Keratinocyte (primary cell): ENCODE results near the gene MIPOL1. TPM values are rescaled to one million over a fixed set of nuclear protein-coding genes. Genes with fewer than 3 reads are reported as not detected.

Experiments
- DNase-seq: peaks from one replicate; pipeline ENCODE4 v3.0.0-alpha.2; 2011; ENCODE audit warnings: low read depth, missing footprints, low spot score
- FAIRE-seq: peaks from 2 replicates; lab custom pipeline; 2011; peaks lifted over from hg19 to GRCh38; lab: Jason Lieb, UNC
- H2AFZ ChIP-seq: 2 replicates; pipeline ENCODE4 v1.6.0; 2012; ENCODE audit warnings: low read length, control low read depth, inconsistent platforms; ENCODE audit not compliant: control insufficient read depth
- H3K27ac ChIP-seq: 2 replicates; pipeline ENCODE4 v1.5.1; 2011; ENCODE audit warnings: low read length; ENCODE audit not compliant: control insufficient read depth, insufficient read depth
- H3K27me3 ChIP-seq: 3 replicates; pipeline ENCODE4 v1.6.0; 2011; ENCODE audit warnings: low read length; ENCODE audit not compliant: control insufficient read depth, insufficient read depth; ENCODE audit errors: extremely low read depth
- H3K36me3 ChIP-seq, 2 experiments: 2 replicates in 1 of 2; 3 replicates in 1 of 2; pipeline ENCODE4 v1.5.1; 2011; ENCODE audit warnings: low read length in 2 of 2, mild to moderate bottlenecking in 1 of 2; ENCODE audit not compliant: control insufficient read depth in 2 of 2, insufficient read depth in 2 of 2; ENCODE audit errors: extremely low read depth in 1 of 2
- H3K4me1 ChIP-seq: 3 replicates; pipeline ENCODE4 v1.5.1; 2011; ENCODE audit warnings: low read length; ENCODE audit not compliant: control insufficient read depth, insufficient read depth; ENCODE audit errors: extremely low read depth
- H3K4me2 ChIP-seq: 3 replicates; pipeline ENCODE4 v1.6.0; 2011; ENCODE audit warnings: low read depth, low read length; ENCODE audit not compliant: control insufficient read depth, insufficient read depth; ENCODE audit errors: extremely low read depth
- H3K4me3 ChIP-seq, 3 experiments: fragments of 200-600 bp in 1 of 3; sonication (generic) in 1 of 3; 2 replicates in 2 of 3; 3 replicates in 1 of 3; pipeline ENCODE4 v1.5.1; 2011 to 2016; ENCODE audit warnings: low read length in 3 of 3, mild to moderate bottlenecking in 3 of 3, control low read depth in 2 of 3, inconsistent platforms in 1 of 3, low read depth in 1 of 3, mixed read lengths in 1 of 3, mixed run types in 1 of 3, moderate library complexity in 1 of 3; ENCODE audit not compliant: control insufficient read depth in 2 of 3, insufficient read depth in 2 of 3; ENCODE audit errors: extremely low read depth in 1 of 3
- H3K79me2 ChIP-seq: 2 replicates; pipeline ENCODE4 v1.6.0; 2012; ENCODE audit warnings: low read length; ENCODE audit not compliant: control insufficient read depth, insufficient read depth
- H3K9ac ChIP-seq: 3 replicates; pipeline ENCODE4 v1.6.0; 2011; ENCODE audit warnings: low read length; ENCODE audit not compliant: control insufficient read depth, insufficient read depth; ENCODE audit errors: extremely low read depth
- H3K9me1 ChIP-seq: 3 replicates; pipeline ENCODE4 v1.6.0; 2011; ENCODE audit warnings: low read length; ENCODE audit not compliant: control insufficient read depth, insufficient read depth; ENCODE audit errors: extremely low read depth
- H3K9me3 ChIP-seq: 2 replicates; pipeline ENCODE4 v1.5.1; 2012; ENCODE audit warnings: low read depth, low read length; ENCODE audit not compliant: control insufficient read depth
- H4K20me1 ChIP-seq: 3 replicates; pipeline ENCODE4 v1.6.0; 2011; ENCODE audit warnings: low read length; ENCODE audit not compliant: control insufficient read depth, insufficient read depth; ENCODE audit errors: extremely low read depth
- EZH2 ChIP-seq: IDR thresholded peaks from one replicate; pipeline ENCODE4 v1.6.1; 2012; ENCODE audit warnings: inconsistent platforms, mild to moderate bottlenecking, low read length, moderate library complexity
- dilution Hi-C: fragments of 300-500 bp; cut with MboI; formaldehyde crosslinking; loops from one replicate; pipeline ENCODE4 v1.7.0; 2020; ENCODE audit warnings: low sequenced_read_pairs; ENCODE audit not compliant: extremely low pct_ligation_motif_present
- polyA plus RNA-seq, 5 experiments: library from polyadenylated mRNA; depleted of rRNA in 3 of 5; stranded (reverse) in 3 of 5; stranded (forward) in 1 of 5; unstranded in 1 of 5; fragments of >200 nt; gene quantifications; 1 replicate in 1 of 5; 2 replicates in 3 of 5; 3 replicates in 1 of 5; pipeline versions ENCODE4 v1.2.1 to v1.2.3, GENCODE V29; 2011 to 2012; ENCODE audit warnings: missing spikeins in 2 of 5, low read depth in 1 of 5, low replicate concordance in 1 of 5
- TF ChIP-seq, protein P1 (sequence below), 3 experiments: IDR thresholded peaks in 1 of 3; conservative IDR thresholded peaks in 1 of 3; optimal IDR thresholded peaks in 1 of 3; 2 replicates in 2 of 3; 3 replicates in 1 of 3; pipeline versions ENCODE3 to v1.5.1; 2011; ENCODE audit warnings: low read length in 3 of 3, mild to moderate bottlenecking in 3 of 3, moderate library complexity in 2 of 3, control low read depth in 1 of 3, inconsistent platforms in 1 of 3; ENCODE audit not compliant: insufficient read depth in 2 of 3; ENCODE audit errors: extremely low read depth in 1 of 3

Gene MIPOL1
- polyA plus RNA-seq, 1 donor (not counting 4 experiments of a cell fraction or from before 2014, with no cell fraction given), result 10.9 TPM

DNA sequence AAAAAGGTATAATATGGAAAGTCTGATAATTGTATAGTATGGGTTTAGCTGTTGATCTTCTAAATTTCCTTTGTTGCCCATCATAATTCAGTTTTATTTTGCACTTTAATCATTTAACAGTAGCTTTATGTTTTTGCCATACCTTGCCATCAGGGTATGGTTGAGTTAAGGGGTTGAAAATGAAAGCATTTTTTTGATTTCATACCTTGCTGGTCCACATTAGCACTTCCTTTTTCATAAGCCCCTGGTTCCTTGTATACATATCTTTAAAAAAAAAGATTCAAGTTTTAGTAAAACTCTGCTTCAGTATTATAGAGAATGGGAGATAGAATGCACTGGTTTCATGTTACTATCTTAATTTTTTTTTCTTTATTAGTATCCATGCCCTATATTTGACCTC, 71.1 kb downstream of the MIPOL1 start:
- dilution Hi-C loops, result no loop called here
- Histone ChIP-seq H3K79me2 (no peaks in the 10 kb centered on the region), H4K20me1 (no peaks in the 10 kb centered on the region), H3K9me3 (no peaks in the 10 kb centered on the region), H2AFZ (no peak overlapping the region), H3K9me1 (no peaks in the 10 kb centered on the region), H3K27ac (no peak overlapping the region), H3K4me3 (no peak overlapping the region), H3K4me2 (no peak overlapping the region), H3K36me3 (no peaks in the 10 kb centered on the region), H3K27me3 (no peaks in the 10 kb centered on the region), H3K9ac (no peak overlapping the region), H3K4me1 (no peaks in the 10 kb centered on the region)
- DNase-seq, result no peak
- FAIRE-seq, result no peak
- TF ChIP-seq, protein P1, sequence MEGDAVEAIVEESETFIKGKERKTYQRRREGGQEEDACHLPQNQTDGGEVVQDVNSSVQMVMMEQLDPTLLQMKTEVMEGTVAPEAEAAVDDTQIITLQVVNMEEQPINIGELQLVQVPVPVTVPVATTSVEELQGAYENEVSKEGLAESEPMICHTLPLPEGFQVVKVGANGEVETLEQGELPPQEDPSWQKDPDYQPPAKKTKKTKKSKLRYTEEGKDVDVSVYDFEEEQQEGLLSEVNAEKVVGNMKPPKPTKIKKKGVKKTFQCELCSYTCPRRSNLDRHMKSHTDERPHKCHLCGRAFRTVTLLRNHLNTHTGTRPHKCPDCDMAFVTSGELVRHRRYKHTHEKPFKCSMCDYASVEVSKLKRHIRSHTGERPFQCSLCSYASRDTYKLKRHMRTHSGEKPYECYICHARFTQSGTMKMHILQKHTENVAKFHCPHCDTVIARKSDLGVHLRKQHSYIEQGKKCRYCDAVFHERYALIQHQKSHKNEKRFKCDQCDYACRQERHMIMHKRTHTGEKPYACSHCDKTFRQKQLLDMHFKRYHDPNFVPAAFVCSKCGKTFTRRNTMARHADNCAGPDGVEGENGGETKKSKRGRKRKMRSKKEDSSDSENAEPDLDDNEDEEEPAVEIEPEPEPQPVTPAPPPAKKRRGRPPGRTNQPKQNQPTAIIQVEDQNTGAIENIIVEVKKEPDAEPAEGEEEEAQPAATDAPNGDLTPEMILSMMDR (optimal IDR thresholded peaks at IDR 0.05 in 1 of 3, IDR thresholded peaks at IDR 0.05 in 1 of 3, conservative IDR thresholded peaks at IDR 0.05 in 1 of 3; ENCODE audit: extremely low read depth in 1 of 3, insufficient read depth in 2 of 3, low read length in 3 of 3), result no peak
- TF ChIP-seq EZH2, result no peak

- FAIRE-seq, result no peak
- H3K36me3 ChIP-seq, result no peaks in the 10 kb centered on the region
These were observed 72.9 kb downstream of the MIPOL1 start for GRCh38 chr14:37270629-37271028.

More at GRCh38 chr14:37270629-37271028, 72.9 kb downstream of the MIPOL1 start:
- no peaks in the 10 kb centered on the region for H3K4me1 ChIP-seq
- DNase-seq, result no peak
- H3K9ac ChIP-seq, result no peak overlapping the region
- H3K9me3 ChIP-seq, result no peaks in the 10 kb centered on the region
- H3K27ac ChIP-seq, result no peak overlapping the region
- H3K27me3 ChIP-seq, result no peaks in the 10 kb centered on the region
- no peaks in the 10 kb centered on the region for H3K79me2 ChIP-seq
- H3K9me1 ChIP-seq, result no peaks in the 10 kb centered on the region
- H4K20me1 ChIP-seq, result no peaks in the 10 kb centered on the region
- H2AFZ ChIP-seq, result no peak overlapping the region
- TF ChIP-seq, protein P1 (optimal IDR thresholded peaks at IDR 0.05 in 1 of 3, IDR thresholded peaks at IDR 0.05 in 1 of 3, conservative IDR thresholded peaks at IDR 0.05 in 1 of 3; ENCODE audit: extremely low read depth in 1 of 3, insufficient read depth in 2 of 3, low read length in 3 of 3), result no peak
- TF ChIP-seq EZH2, result no peak
- H3K4me3 ChIP-seq, result no peak overlapping the region
- no peak overlapping the region for H3K4me2 ChIP-seq
- dilution Hi-C loops, result no loop called here
